COLO668 (cell line): ENCODE results near the gene NUPR2.
"Not testable (repeated sequence)": the region's sequence is repeated elsewhere in the genome, so short reads cannot be mapped to it uniquely, and the experiment has no call there.

ENCODE experiments used
- DNase-seq: peaks from one replicate; lab custom pipeline; 2025; ENCODE audit not compliant: unreplicated experiment; lab: John Stamatoyannopoulos, UW

NUPR2 gene

DNA sequence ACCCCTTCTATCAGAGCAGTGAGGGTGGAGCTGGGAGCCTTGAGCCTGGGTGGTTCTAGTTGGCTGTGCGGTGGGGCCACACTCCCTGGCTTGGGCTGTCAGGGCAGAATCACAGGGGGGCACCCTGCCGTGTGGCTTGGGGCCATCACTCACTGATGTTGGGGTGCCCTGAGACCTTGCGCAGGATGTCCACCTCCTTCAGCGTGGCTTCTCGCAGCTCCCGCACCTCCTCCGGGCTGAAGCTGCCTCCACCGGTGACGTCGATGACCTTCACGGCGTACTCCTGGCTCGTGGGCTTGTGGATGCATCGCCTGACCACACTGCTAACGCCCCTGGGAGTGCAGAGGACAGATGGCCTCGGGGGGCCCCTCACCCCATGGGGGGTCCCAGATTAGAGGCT is 28.8 kb downstream of the NUPR2 start:
- DNase-seq = no peak

DNA sequence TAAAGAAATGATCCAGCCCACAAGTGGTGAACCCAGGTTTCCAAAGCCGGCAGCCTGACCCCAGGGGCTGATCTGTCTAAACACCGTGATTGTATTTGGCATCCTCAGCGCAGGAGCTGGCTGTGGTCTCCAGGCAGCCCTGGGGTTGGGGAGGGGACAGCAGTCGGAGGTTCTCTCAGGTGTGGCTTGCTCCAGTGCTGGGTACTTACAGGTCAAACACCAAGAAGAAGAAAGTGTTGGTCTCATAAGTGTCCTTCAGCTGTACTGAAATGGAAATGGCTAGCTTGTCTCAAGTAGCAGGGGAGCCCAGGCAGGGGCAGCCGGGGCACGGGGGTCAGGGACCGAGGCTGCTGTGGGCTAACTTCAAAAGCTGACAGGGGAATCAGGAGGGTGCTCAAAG is 29.5 kb downstream of the NUPR2 start:
- DNase-seq = no peak

DNA sequence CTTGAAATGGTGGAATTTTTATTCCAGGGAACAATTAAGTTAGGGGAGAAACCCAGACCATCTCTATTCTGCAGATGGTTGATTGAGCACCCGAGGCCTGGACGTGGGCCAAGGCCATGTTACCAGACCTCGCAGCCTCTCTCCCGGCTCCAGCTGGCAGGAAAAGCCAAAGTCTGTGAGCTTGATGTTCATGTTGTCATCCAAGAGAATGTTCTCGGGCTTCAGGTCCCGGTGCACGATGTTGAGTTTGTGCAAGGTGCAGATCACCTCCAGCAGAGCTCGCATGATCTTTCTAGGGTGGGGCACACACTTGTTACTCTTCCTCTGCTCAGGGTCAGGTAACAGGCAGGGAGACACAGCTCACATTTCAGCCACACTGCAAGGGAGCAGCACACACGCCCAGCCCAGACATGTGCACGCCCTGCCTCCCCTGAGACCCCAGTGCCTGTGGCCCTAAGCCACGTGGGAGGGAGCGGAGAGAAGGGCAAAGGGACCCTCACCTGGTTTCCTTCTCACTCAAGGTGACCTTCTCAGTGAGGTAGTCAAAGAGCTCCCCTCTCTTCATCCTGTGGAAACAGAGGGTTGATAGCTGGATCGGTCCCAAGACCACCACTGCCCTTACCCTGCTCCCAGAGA is 32.9 kb downstream of the NUPR2 start:
- peak; percentile 66 for DNase-seq

GRCh38 chr7:56081626-56082340 is 34.4 kb downstream of the NUPR2 start:
- no peak for DNase-seq

GRCh38 chr7:56080726-56081435 is 35.3 kb downstream of the NUPR2 start:
- not testable (repeated sequence) for DNase-seq

- peak; percentile 88 for DNase-seq
Measured at GRCh38 chr7:56079450-56080185, 36.6 kb downstream of the NUPR2 start.

DNA sequence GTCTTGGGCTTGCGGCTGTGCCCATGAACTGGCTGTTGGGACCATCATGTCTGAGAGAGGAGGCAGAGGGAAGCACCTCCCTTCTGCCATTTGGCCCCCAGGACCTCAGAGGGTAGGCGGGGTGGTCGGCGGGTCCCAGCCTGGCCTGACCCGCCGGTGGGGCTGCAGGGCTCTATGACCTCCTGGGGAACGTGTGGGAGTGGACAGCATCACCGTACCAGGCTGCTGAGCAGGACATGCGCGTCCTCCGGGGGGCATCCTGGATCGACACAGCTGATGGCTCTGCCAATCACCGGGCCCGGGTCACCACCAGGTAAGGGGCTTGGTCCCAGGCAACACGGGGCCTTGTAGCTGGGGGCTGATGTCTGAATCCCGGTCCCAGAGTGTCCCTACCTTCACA is 38.0 kb downstream of the NUPR2 start:
- no peak for DNase-seq

- DNase-seq = no peak
Measured at GRCh38 chr7:56077681-56078080, 38.5 kb downstream of the NUPR2 start.

GRCh38 chr7:56074371-56074791 is 41.8 kb downstream of the NUPR2 start:
- DNase-seq = peak; percentile 60

GRCh38 chr7:56066376-56066775 is 49.8 kb downstream of the NUPR2 start:
- not testable (repeated sequence) for DNase-seq
